ENCODE measurements around the gene COPZ1. TPM values are rescaled to one million over a fixed set of nuclear protein-coding genes. Genes with fewer than 3 reads are reported as not detected.

Gene COPZ1
- total RNA-seq, 2 donors from 2014 or later: 79.2 to 154 TPM

- Histone ChIP-seq H3K27me3 (no peaks in the 10 kb centered on the region), H3K9me3 (no peaks in the 10 kb centered on the region), H3K36me3 (no peaks in the 10 kb centered on the region), H3K4me3 (no peak overlapping the region), H3K27ac (no peak overlapping the region), H3K4me1 (no peaks in the 10 kb centered on the region)
- TF ChIP-seq CTCF (IDR thresholded peaks at IDR 0.05): peak; percentile 48 to 67
- DNase-seq (ENCODE audit: low spot score): no peak
These were observed 30.6 kb upstream of the COPZ1 start for GRCh38 chr12:54294152-54294952.

- no peak overlapping the region for H3K27ac ChIP-seq
- no peak for TF ChIP-seq CTCF (IDR thresholded peaks at IDR 0.05)
- H3K4me1 ChIP-seq: no peaks in the 10 kb centered on the region
- no peaks in the 10 kb centered on the region for H3K36me3 ChIP-seq
- DNase-seq (ENCODE audit: low spot score): no peak
- H3K4me3 ChIP-seq: no peak overlapping the region
- H3K27me3 ChIP-seq: no peaks in the 10 kb centered on the region
- H3K9me3 ChIP-seq: no peaks in the 10 kb centered on the region
These were observed 29.9 kb upstream of the COPZ1 start for GRCh38 chr12:54294953-54295566.

- Histone ChIP-seq H3K27ac (no peak overlapping the region), H3K9me3 (no peaks in the 10 kb centered on the region), H3K4me1 (peaks cover 0 to 11% of the 10 kb centered on the region in 2 donors), H3K4me3 (no peak overlapping the region), H3K27me3 (no peaks in the 10 kb centered on the region), H3K36me3 (no peaks in the 10 kb centered on the region)
- TF ChIP-seq CTCF (IDR thresholded peaks at IDR 0.05): no peak
- DNase-seq (ENCODE audit: low spot score): peak; percentile 23
These were observed 28.4 kb upstream of the COPZ1 start for GRCh38 chr12:54296393-54297099.

GRCh38 chr12:54298904-54299303 is 26.0 kb upstream of the COPZ1 start:
- Histone ChIP-seq H3K27me3 (no peaks in the 10 kb centered on the region), H3K36me3 (no peaks in the 10 kb centered on the region), H3K4me3 (no peak overlapping the region), H3K4me1 (peaks cover 0 to 11% of the 10 kb centered on the region in 2 donors), H3K27ac (no peak overlapping the region), H3K9me3 (no peaks in the 10 kb centered on the region)
- TF ChIP-seq CTCF (IDR thresholded peaks at IDR 0.05): no peak
- DNase-seq (ENCODE audit: low spot score): no peak

- no peaks in the 10 kb centered on the region for H3K27me3 ChIP-seq
- H3K4me1 ChIP-seq: peaks cover 0 to 17% of the 10 kb centered on the region in 2 donors
- H3K9me3 ChIP-seq: no peaks in the 10 kb centered on the region
- no peak overlapping the region for H3K27ac ChIP-seq
- no peak for TF ChIP-seq CTCF (IDR thresholded peaks at IDR 0.05)
- H3K36me3 ChIP-seq: no peaks in the 10 kb centered on the region
- no peak for DNase-seq (ENCODE audit: low spot score)
- H3K4me3 ChIP-seq: no peak overlapping the region
These were observed 25.3 kb upstream of the COPZ1 start for GRCh38 chr12:54299515-54300224.
